Vagina (tissue), 2 donors: ENCODE results near the gene SCUBE1. TPM values are rescaled to one million over a fixed set of nuclear protein-coding genes. Genes with fewer than 3 reads are reported as not detected.

Source experiments
- DNase-seq, 2 donors: peaks; one replicate each; pipeline ENCODE4 v3.0.0-alpha.2; 2017; ENCODE audit errors: extremely low spot score in 2 of 2
- H3K27ac ChIP-seq: fragments of 200-600 bp; sonication (generic); one replicate; pipeline ENCODE4 v1.5.1; 2019
- H3K27me3 ChIP-seq: fragments of 200-600 bp; sonication (generic); one replicate; pipeline ENCODE4 v1.5.1; 2019
- H3K36me3 ChIP-seq, 2 donors: fragments of 200-600 bp; sonication (generic); one replicate each; pipeline ENCODE4 v1.5.1; 2017 to 2019
- H3K4me1 ChIP-seq: fragments of 200-600 bp; sonication (generic); one replicate; pipeline ENCODE4 v1.5.1; 2019
- H3K4me3 ChIP-seq, 2 donors: fragments of 200-600 bp; sonication (generic); 1 replicate in 1 of 2; 2 replicates in 1 of 2; pipeline ENCODE4 v1.5.1; 2016 to 2019
- H3K9me3 ChIP-seq: fragments of 200-600 bp; sonication (generic); one replicate; pipeline ENCODE4 v1.5.1; 2019
- POLR2A ChIP-seq, 2 donors: fragments of 450-650 bp; IDR thresholded peaks; one replicate each; pipeline ENCODE4 v1.6.1; 2017; ENCODE audit warnings: antibody characterized with exemption in 2 of 2, mild to moderate bottlenecking in 2 of 2, moderate library complexity in 2 of 2
- POLR2AphosphoS5 ChIP-seq, 2 donors: sonication (generic); formaldehyde crosslinking; IDR thresholded peaks; one replicate each; pipeline ENCODE4 v1.9.0; 2017; ENCODE audit warnings: antibody characterized with exemption in 2 of 2, mild to moderate bottlenecking in 2 of 2, low read depth in 1 of 2; ENCODE audit not compliant: insufficient read depth in 1 of 2
- intact Hi-C: fragments of 100-400 bp; cut with DNase I; formaldehyde crosslinking; loops from one replicate; pipeline ENCODE4 v1.15.1; 2023
- total RNA-seq: library from RNA; depleted of rRNA; stranded (reverse); fragments of >200 nt; gene quantifications from one replicate; pipeline ENCODE4 v1.2.3, GENCODE V29; 2016
- TF ChIP-seq, protein P1 (sequence below), 3 experiments: fragments of 450-650 bp in 2 of 3; fragments of 200-600 bp in 1 of 3; sonication (generic) in 1 of 3; IDR thresholded peaks; one replicate each; pipeline ENCODE4 v1.5.1; 2017 to 2019; ENCODE audit warnings: antibody characterized with exemption in 3 of 3, mild to moderate bottlenecking in 2 of 3, moderate library complexity in 2 of 3

The SCUBE1 gene
- total RNA-seq, 1 donor from 2014 or later = 6.9 TPM

DNA sequence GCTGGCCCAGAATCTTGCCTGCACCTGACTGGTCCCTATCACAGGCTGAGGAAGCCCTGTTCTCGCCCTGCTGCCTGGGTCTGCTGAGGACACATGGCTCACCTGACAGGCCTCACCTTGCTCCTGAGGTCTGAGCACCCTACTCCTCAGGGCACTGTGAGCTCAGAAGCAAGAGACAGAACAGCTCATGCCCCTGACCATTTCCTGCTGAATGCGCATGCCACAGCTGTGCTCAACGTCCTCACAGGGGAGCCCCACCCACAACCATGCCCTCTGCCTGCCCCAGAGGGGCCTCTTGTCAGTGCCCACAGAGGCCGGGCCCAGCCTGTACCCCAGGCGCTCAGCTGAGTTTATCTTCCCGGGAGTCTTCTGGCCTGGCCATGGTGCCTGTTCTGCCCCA lies 194.6 kb downstream of the SCUBE1 start:
- TF ChIP-seq, protein P1, sequence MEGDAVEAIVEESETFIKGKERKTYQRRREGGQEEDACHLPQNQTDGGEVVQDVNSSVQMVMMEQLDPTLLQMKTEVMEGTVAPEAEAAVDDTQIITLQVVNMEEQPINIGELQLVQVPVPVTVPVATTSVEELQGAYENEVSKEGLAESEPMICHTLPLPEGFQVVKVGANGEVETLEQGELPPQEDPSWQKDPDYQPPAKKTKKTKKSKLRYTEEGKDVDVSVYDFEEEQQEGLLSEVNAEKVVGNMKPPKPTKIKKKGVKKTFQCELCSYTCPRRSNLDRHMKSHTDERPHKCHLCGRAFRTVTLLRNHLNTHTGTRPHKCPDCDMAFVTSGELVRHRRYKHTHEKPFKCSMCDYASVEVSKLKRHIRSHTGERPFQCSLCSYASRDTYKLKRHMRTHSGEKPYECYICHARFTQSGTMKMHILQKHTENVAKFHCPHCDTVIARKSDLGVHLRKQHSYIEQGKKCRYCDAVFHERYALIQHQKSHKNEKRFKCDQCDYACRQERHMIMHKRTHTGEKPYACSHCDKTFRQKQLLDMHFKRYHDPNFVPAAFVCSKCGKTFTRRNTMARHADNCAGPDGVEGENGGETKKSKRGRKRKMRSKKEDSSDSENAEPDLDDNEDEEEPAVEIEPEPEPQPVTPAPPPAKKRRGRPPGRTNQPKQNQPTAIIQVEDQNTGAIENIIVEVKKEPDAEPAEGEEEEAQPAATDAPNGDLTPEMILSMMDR (IDR thresholded peaks at IDR 0.05) = no peak
- TF ChIP-seq POLR2AphosphoS5 (IDR thresholded peaks at IDR 0.05; ENCODE audit: insufficient read depth in 1 of 2, low read depth in 1 of 2) (no peak), POLR2A (IDR thresholded peaks at IDR 0.05) (no peak)
- no peak overlapping the region for H3K4me3 ChIP-seq
- peaks cover 27% of the 10 kb centered on the region for H3K4me1 ChIP-seq
- no peaks in the 10 kb centered on the region for H3K9me3 ChIP-seq
- H3K27ac ChIP-seq = peak overlapping the region; percentile 31
- intact Hi-C loops = no loop called here
- DNase-seq = no peak
- no peaks in the 10 kb centered on the region for H3K27me3 ChIP-seq
- H3K36me3 ChIP-seq = no peaks in the 10 kb centered on the region

DNA sequence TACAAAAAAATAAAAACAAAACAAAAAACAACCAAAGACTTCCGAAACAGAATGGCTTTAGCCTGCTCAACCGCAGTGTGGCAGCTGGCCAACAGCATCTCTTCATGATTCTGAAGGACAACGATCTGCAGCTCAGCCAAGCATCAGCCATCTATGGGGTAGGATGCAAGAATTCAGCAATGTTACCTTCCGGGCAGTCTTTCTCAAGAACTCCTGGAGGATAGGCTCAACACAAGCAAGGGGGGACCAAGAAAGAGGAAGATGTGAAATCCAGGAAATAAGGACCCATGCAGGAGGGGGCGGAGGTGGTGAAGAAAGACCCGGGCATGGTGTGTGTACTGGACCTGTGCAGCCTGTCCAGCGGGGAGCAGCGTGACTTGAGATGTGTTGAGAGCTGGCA lies 195.4 kb downstream of the SCUBE1 start:
- DNase-seq = no peak
- TF ChIP-seq, protein P1 (IDR thresholded peaks at IDR 0.05) = no peak
- TF ChIP-seq POLR2AphosphoS5 (IDR thresholded peaks at IDR 0.05; ENCODE audit: insufficient read depth in 1 of 2, low read depth in 1 of 2) (no peak), POLR2A (IDR thresholded peaks at IDR 0.05) (no peak)
- no peaks in the 10 kb centered on the region for H3K27me3 ChIP-seq
- intact Hi-C loops = no loop called here
- no peak overlapping the region for H3K27ac ChIP-seq
- no peaks in the 10 kb centered on the region for H3K9me3 ChIP-seq
- H3K4me1 ChIP-seq = peaks cover 26% of the 10 kb centered on the region
- no peaks in the 10 kb centered on the region for H3K36me3 ChIP-seq
- H3K4me3 ChIP-seq = no peak overlapping the region

Other genes with a start within 250 kb of the SCUBE1 start
- not detected for gene BIK, start 232.6 kb downstream of the SCUBE1 start, total RNA-seq
- 22.8 TPM for gene MCAT, start 200.0 kb downstream of the SCUBE1 start, total RNA-seq
- 524 TPM for gene TSPO, start 191.8 kb downstream of the SCUBE1 start, total RNA-seq
- 56.2 TPM for gene TTLL12, start 156.2 kb downstream of the SCUBE1 start, total RNA-seq
- 0.49 TPM for gene MPPED1, start 68.6 kb upstream of the SCUBE1 start, total RNA-seq